Measurements from ENCODE around the gene GMPR.

DNA sequence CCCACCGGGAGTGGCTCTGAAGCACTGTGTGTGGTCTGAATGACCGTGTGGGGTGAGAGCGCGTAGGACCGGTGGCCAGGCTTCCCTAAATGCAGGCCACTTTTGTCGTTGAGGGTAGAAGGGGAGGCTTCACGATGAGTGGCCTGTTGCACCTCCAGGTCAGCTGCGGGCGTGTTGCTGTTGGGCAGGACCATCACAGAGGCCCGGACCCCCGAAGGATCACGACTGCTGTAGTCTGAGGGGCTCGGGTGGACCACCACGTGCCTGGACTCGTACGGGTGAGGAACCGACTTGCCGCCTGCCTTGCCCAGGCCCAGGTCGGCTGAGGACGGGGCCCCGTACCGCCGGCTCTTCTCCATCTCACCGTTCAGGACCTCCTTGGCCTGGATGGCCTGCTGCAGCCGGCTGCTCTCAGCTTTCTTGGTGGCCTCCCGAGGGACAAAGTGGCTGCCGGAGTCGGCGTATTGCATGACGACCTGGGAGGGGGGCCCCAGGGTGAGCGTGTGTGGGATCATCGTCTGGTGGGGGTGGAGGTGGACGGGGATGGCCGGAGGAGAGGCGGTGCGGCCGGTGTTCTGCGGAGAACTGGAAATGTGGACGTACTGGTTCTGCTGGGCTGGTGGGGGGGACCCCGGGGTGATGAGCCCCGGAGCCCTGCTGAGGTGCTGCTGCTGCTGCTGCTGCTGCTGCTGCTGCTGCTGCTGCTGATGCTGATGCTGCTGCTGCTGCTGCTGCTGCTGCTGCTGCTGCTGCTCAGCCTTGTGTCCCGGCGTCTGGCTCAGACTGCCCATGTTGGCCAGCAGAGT, 88.8 kb downstream of the GMPR start:
- TF ChIP-seq POLR2A (IDR thresholded peaks at IDR 0.05) = no peak
- TF ChIP-seq POLR2AphosphoS5 (IDR thresholded peaks at IDR 0.05) = no peak
- TF ChIP-seq EP300 (IDR thresholded peaks at IDR 0.05) = no peak
- TF ChIP-seq, protein P1, sequence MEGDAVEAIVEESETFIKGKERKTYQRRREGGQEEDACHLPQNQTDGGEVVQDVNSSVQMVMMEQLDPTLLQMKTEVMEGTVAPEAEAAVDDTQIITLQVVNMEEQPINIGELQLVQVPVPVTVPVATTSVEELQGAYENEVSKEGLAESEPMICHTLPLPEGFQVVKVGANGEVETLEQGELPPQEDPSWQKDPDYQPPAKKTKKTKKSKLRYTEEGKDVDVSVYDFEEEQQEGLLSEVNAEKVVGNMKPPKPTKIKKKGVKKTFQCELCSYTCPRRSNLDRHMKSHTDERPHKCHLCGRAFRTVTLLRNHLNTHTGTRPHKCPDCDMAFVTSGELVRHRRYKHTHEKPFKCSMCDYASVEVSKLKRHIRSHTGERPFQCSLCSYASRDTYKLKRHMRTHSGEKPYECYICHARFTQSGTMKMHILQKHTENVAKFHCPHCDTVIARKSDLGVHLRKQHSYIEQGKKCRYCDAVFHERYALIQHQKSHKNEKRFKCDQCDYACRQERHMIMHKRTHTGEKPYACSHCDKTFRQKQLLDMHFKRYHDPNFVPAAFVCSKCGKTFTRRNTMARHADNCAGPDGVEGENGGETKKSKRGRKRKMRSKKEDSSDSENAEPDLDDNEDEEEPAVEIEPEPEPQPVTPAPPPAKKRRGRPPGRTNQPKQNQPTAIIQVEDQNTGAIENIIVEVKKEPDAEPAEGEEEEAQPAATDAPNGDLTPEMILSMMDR (IDR thresholded peaks at IDR 0.05) = no peak
